ENCODE data around the gene AFF2.

- TF ChIP-seq CTCF (IDR thresholded peaks at IDR 0.05), result no peak
- no peak for TF ChIP-seq POLR2A (IDR thresholded peaks at IDR 0.05)
- TF ChIP-seq POLR2AphosphoS5 (IDR thresholded peaks at IDR 0.05), result no peak
Observed at GRCh38 chrX:148457279-148457678, 43.1 kb upstream of the AFF2 start.
